WTC11 (cell line): ENCODE measurements around the gene ATP5F1D. TPM values are rescaled to one million over a fixed set of nuclear protein-coding genes. Genes with fewer than 3 reads are reported as not detected.

ENCODE experiments used
- ATAC-seq: fragments of 200-7000 bp; cut with Tn5 transposase; 2 replicates; pipeline ENCODE4 v1.10.0; 2021; ENCODE audit warnings: mild to moderate bottlenecking, moderate library complexity
- CTCF ChIA-PET: fragments of 300-600 bp; sonication (Branson Sonifier 250); formaldehyde crosslinking; loops from one replicate; lab custom pipeline; 2021; ENCODE audit warnings: antibody characterized with exemption; lab: Charles Lee
- POLR2A ChIA-PET: fragments of 350-600 bp; sonication (Branson Sonifier 250); formaldehyde crosslinking; loops from one replicate; lab custom pipeline; 2021; ENCODE audit warnings: antibody characterized with exemption; lab: Charles Lee
- DNase-seq: peaks from one replicate; pipeline ENCODE4 v3.0.0; 2021; ENCODE audit warnings: low spot score
- H3K27ac Mint-ChIP-seq: 2 replicates; pipeline ENCODE4 v1.8.0; 2021; ENCODE audit warnings: mixed read lengths
- H3K27me3 Mint-ChIP-seq: 2 replicates; pipeline ENCODE4 v1.8.0; 2021; ENCODE audit warnings: low read depth, mild to moderate bottlenecking, moderate library complexity, mixed read lengths
- H3K36me3 Mint-ChIP-seq: 2 replicates; pipeline ENCODE4 v1.8.0; 2021; ENCODE audit warnings: mixed read lengths
- H3K4me1 Mint-ChIP-seq: 2 replicates; pipeline ENCODE4 v1.8.0; 2022; ENCODE audit warnings: mixed read lengths
- H3K4me3 Mint-ChIP-seq: 2 replicates; pipeline ENCODE4 v1.8.0; 2021; ENCODE audit warnings: mild to moderate bottlenecking, moderate library complexity, mixed read lengths
- H3K9me3 Mint-ChIP-seq: 2 replicates; pipeline ENCODE4 v1.8.0; 2021; ENCODE audit warnings: mixed read lengths
- E2F1 ChIP-seq: sonication (generic); formaldehyde crosslinking; IDR thresholded peaks from 2 replicates; pipeline ENCODE4 v1.8.0; 2022; ENCODE audit warnings: mild to moderate bottlenecking, missing genetic modification reagents
- ELF4 ChIP-seq: sonication (generic); formaldehyde crosslinking; IDR thresholded peaks from 2 replicates; pipeline ENCODE4 v1.8.1; 2022; ENCODE audit warnings: low read depth, mild to moderate bottlenecking, moderate library complexity, missing genetic modification reagents
- ESRRA ChIP-seq: sonication (generic); formaldehyde crosslinking; IDR thresholded peaks from 2 replicates; pipeline ENCODE4 v1.8.1; 2022; ENCODE audit warnings: mild to moderate bottlenecking, missing genetic modification reagents, borderline replicate concordance
- FOXP4 ChIP-seq: sonication (generic); formaldehyde crosslinking; IDR thresholded peaks from 2 replicates; pipeline ENCODE4 v1.8.0; 2022; ENCODE audit warnings: mild to moderate bottlenecking, missing genetic modification reagents
- NFATC4 ChIP-seq: fragments of 250-450 bp; sonication (Bioruptor Pico); IDR thresholded peaks from 2 replicates; pipeline ENCODE4 v1.9.0; 2021; ENCODE audit warnings: mild to moderate bottlenecking
- NR1H2 ChIP-seq: sonication (generic); formaldehyde crosslinking; IDR thresholded peaks from 2 replicates; pipeline ENCODE4 v1.9.0; 2021; ENCODE audit warnings: mild to moderate bottlenecking, moderate library complexity, missing genetic modification reagents
- NR3C1 ChIP-seq: sonication (generic); formaldehyde crosslinking; conservative IDR thresholded peaks from 2 replicates; pipeline ENCODE4 v1.8.1; 2023; ENCODE audit warnings: low read depth, mild to moderate bottlenecking, missing genetic modification reagents
- PREB ChIP-seq: sonication (generic); formaldehyde crosslinking; IDR thresholded peaks from 2 replicates; pipeline ENCODE4 v1.8.1; 2022; ENCODE audit warnings: mild to moderate bottlenecking, missing genetic modification reagents, moderate library complexity, borderline replicate concordance
- RORB ChIP-seq: fragments of 250-450 bp; sonication (Bioruptor Pico); IDR thresholded peaks from 2 replicates; pipeline ENCODE4 v1.9.0; 2021; ENCODE audit warnings: mild to moderate bottlenecking
- TP53 ChIP-seq: sonication (generic); formaldehyde crosslinking; IDR thresholded peaks from 2 replicates; pipeline ENCODE4 v1.8.1; 2023; ENCODE audit warnings: mild to moderate bottlenecking, missing genetic modification reagents
- ZBTB43 ChIP-seq: sonication (generic); formaldehyde crosslinking; IDR thresholded peaks from 2 replicates; pipeline ENCODE4 v1.8.1; 2023; ENCODE audit warnings: mild to moderate bottlenecking, missing genetic modification reagents
- ZNF121 ChIP-seq: sonication (generic); formaldehyde crosslinking; IDR thresholded peaks from 2 replicates; pipeline ENCODE4 v1.8.0; 2023; ENCODE audit warnings: missing genetic modification reagents
- ZNF219 ChIP-seq: sonication (generic); formaldehyde crosslinking; IDR thresholded peaks from 2 replicates; pipeline ENCODE4 v1.8.0; 2023; ENCODE audit warnings: missing genetic modification reagents, mild to moderate bottlenecking, borderline replicate concordance
- ZNF232 ChIP-seq: sonication (generic); formaldehyde crosslinking; IDR thresholded peaks from 2 replicates; pipeline ENCODE4 v1.8.0; 2022; ENCODE audit warnings: mild to moderate bottlenecking, missing genetic modification reagents
- ZNF263 ChIP-seq: sonication (generic); formaldehyde crosslinking; IDR thresholded peaks from 2 replicates; pipeline ENCODE4 v1.8.1; 2022; ENCODE audit warnings: low read depth, mild to moderate bottlenecking, moderate library complexity, missing genetic modification reagents
- ZNF281 ChIP-seq: sonication (generic); formaldehyde crosslinking; IDR thresholded peaks from 2 replicates; pipeline ENCODE4 v1.8.0; 2023; ENCODE audit warnings: mild to moderate bottlenecking, missing genetic modification reagents
- ZNF317 ChIP-seq: sonication (generic); formaldehyde crosslinking; IDR thresholded peaks from 2 replicates; pipeline ENCODE4 v1.8.1; 2023; ENCODE audit warnings: low read depth, mild to moderate bottlenecking, moderate library complexity, missing genetic modification reagents, borderline replicate concordance
- ZNF532 ChIP-seq: fragments of 250-450 bp; sonication (Bioruptor Pico); IDR thresholded peaks from 2 replicates; pipeline ENCODE4 v1.9.0; 2021; ENCODE audit warnings: mild to moderate bottlenecking, borderline replicate concordance
- ZNF671 ChIP-seq: fragments of 250-450 bp; sonication (Bioruptor Pico); IDR thresholded peaks from 2 replicates; pipeline ENCODE4 v1.8.0; 2021; ENCODE audit warnings: mild to moderate bottlenecking
- total RNA-seq: library from RNA; stranded (reverse); gene quantifications from 3 replicates; pipeline ENCODE4 v1.2.3, GENCODE V29; 2021

The ATP5F1D gene
- total RNA-seq, 1 experiment from 2014 or later = 277 TPM

- POLR2A ChIA-PET = no interaction called here
- DNase-seq = no peak
- no peaks in the 10 kb centered on the region for H3K27me3 Mint-ChIP-seq
- H3K4me3 Mint-ChIP-seq = no peak overlapping the region
- CTCF ChIA-PET = interaction anchor here (0.6 to 2.6 kb wide), 7 partner anchors 29 to 151 kb away, joined by 3 to 13 read pairs (median 4); partner anchors contain the start of genes ARHGAP45 and GPX4
- ATAC-seq = no peak
- peaks cover 39% of the 10 kb centered on the region for H3K4me1 Mint-ChIP-seq
- peaks cover 10% of the 10 kb centered on the region for H3K36me3 Mint-ChIP-seq
- H3K27ac Mint-ChIP-seq = no peak overlapping the region
- TF ChIP-seq ZNF219 (no peak), ELF4 (CRISPR knock-in tag) (no peak), ZNF317 (CRISPR knock-in tag) (no peak), ZNF671 (CRISPR knock-in tag) (no peak), ZNF121 (CRISPR knock-in tag) (no peak), ZNF532 (CRISPR knock-in tag) (no peak), NFATC4 (CRISPR knock-in tag) (no peak)
- no peaks in the 10 kb centered on the region for H3K9me3 Mint-ChIP-seq
These were observed 26.5 kb upstream of the ATP5F1D start for GRCh38 chr19:1214862-1215731.

- CTCF ChIA-PET = interaction anchor here (0.6 to 2.6 kb wide), 21 partner anchors 9 to 983 kb away, joined by 3 to 28 read pairs (median 3); partner anchors contain the start of genes ATP5F1D, CBARP, CIRBP and SBNO2
- no peak overlapping the region for H3K4me3 Mint-ChIP-seq
- ATAC-seq = no peak
- H3K27me3 Mint-ChIP-seq = no peaks in the 10 kb centered on the region
- POLR2A ChIA-PET = interaction anchor here (1.2 kb wide), 1 partner anchor 134 kb away, joined by 3 read pairs; no protein-coding TSS in a partner anchor
- no peaks in the 10 kb centered on the region for H3K9me3 Mint-ChIP-seq
- peak overlapping the region; percentile 80; the same call in 1 of the 2 replicates for H3K27ac Mint-ChIP-seq
- no peak for DNase-seq
- peaks cover 29% of the 10 kb centered on the region for H3K4me1 Mint-ChIP-seq
- H3K36me3 Mint-ChIP-seq = peaks cover 8% of the 10 kb centered on the region
- TF ChIP-seq TP53 (CRISPR knock-in tag) (no peak), ZBTB43 (CRISPR knock-in tag) (no peak), ZNF281 (CRISPR knock-in tag) (no peak), PREB (CRISPR knock-in tag) (no peak), ZNF263 (CRISPR knock-in tag) (no peak), RORB (no peak), FOXP4 (no peak), E2F1 (CRISPR knock-in tag) (no peak), NR3C1 (CRISPR knock-in tag) (no peak), NR1H2 (CRISPR knock-in tag) (no peak), ESRRA (no peak), NFATC4 (CRISPR knock-in tag) (no peak), ZNF232 (no peak)
These were observed 24.8 kb upstream of the ATP5F1D start for GRCh38 chr19:1216756-1217155.
